Measurements from ENCODE around the gene TCOF1.
A peak's percentile ranks its signal among the peaks of the same experiment; 100 is the strongest.

The TCOF1 gene

DNA sequence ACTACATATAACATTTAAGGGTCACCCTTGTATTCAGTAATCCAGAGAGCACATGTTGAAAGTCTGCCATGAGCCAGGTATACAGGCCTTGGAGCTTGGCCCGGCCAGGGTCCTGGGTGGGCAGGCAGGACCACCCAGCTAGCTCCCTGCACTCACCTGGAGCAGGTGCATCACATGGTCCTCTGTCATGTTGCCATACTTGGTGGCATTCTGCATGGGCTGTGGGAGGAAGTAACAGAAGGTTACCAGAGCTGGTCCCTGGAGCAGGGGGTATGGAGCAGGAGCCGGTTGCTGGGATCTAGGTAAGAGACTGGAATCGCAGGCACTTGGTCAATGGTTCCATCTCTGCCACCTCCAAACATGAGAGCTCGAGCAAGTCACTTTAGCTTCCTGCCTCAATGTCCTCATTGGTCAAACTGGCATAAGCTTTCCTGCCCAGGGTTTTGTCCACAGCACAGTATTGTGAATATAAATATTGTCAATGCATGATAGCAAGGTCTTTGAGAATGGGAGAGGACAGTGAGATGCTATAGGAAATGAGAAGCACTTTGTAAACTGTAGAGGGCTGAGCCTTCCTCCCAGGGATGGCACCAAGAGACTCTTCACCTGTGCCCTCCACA is 48.7 kb downstream of the TCOF1 start:
- TF ChIP-seq, protein P1, sequence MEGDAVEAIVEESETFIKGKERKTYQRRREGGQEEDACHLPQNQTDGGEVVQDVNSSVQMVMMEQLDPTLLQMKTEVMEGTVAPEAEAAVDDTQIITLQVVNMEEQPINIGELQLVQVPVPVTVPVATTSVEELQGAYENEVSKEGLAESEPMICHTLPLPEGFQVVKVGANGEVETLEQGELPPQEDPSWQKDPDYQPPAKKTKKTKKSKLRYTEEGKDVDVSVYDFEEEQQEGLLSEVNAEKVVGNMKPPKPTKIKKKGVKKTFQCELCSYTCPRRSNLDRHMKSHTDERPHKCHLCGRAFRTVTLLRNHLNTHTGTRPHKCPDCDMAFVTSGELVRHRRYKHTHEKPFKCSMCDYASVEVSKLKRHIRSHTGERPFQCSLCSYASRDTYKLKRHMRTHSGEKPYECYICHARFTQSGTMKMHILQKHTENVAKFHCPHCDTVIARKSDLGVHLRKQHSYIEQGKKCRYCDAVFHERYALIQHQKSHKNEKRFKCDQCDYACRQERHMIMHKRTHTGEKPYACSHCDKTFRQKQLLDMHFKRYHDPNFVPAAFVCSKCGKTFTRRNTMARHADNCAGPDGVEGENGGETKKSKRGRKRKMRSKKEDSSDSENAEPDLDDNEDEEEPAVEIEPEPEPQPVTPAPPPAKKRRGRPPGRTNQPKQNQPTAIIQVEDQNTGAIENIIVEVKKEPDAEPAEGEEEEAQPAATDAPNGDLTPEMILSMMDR (IDR thresholded peaks at IDR 0.05; ENCODE audit: control insufficient read depth, insufficient read depth, low read depth, low read length, missing control alignments) = no peak
- no peak for DNase-seq (ENCODE audit: low read depth)
- no peak overlapping the region for H3K4me3 ChIP-seq (ENCODE audit: control insufficient read depth, low read depth, low read length)

DNA sequence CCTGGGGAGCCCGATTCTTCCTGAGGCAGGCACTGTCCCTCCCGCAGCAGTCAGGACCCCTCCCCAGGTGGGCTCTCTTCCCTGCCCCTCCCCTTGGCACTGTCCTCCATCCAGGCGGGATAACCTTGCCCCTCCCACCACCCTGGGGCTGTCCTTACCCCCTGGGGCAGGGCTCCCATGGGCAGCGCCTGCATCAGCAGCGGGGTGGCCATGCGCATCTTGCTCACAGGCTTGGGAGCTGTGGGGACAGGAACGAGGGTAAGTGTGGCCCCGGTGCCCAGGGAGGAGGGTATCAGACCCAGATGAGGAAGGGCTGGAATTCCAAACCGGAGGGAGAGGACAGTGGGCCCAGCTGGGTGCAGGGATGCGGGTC is 49.2 kb downstream of the TCOF1 start:
- DNase-seq (ENCODE audit: low read depth) = no peak
- H3K4me3 ChIP-seq (ENCODE audit: control insufficient read depth, low read depth, low read length) = no peak overlapping the region
- TF ChIP-seq, protein P1 (IDR thresholded peaks at IDR 0.05; ENCODE audit: control insufficient read depth, insufficient read depth, low read depth, low read length, missing control alignments) = no peak

DNA sequence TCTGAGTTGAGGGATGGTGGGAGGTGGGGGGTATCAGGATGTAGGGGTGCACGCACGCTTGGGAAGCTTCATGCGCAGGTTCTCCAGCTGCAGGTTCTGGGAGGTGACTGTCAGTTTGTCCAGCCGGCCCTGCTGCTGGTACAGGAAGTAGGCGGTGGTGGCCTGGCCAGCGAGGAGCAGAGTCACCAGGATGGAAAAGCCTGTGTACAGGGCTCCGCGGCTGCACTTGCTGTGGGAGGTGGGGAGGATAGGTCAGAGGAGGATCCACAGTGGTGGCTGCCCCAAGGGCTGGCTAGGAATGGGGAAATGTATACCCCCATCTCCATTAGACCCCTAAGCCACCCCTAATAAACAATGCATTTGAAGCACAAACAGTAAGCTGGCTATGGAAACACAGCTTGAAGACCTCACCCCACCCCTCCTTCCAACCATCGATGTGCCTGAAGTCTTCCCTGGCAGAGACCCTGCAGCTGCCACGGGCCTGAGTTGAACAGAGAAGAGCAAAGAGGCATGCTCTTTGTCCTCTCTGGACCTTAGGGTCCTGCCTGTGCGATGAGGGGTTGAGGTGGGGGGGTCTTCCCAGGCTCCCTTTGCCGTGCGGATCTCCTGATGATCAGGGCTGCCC is 49.7 kb downstream of the TCOF1 start:
- DNase-seq (ENCODE audit: low read depth) = no peak
- TF ChIP-seq, protein P1 (IDR thresholded peaks at IDR 0.05; ENCODE audit: control insufficient read depth, insufficient read depth, low read depth, low read length, missing control alignments) = no peak
- no peak overlapping the region for H3K4me3 ChIP-seq (ENCODE audit: control insufficient read depth, low read depth, low read length)

DNA sequence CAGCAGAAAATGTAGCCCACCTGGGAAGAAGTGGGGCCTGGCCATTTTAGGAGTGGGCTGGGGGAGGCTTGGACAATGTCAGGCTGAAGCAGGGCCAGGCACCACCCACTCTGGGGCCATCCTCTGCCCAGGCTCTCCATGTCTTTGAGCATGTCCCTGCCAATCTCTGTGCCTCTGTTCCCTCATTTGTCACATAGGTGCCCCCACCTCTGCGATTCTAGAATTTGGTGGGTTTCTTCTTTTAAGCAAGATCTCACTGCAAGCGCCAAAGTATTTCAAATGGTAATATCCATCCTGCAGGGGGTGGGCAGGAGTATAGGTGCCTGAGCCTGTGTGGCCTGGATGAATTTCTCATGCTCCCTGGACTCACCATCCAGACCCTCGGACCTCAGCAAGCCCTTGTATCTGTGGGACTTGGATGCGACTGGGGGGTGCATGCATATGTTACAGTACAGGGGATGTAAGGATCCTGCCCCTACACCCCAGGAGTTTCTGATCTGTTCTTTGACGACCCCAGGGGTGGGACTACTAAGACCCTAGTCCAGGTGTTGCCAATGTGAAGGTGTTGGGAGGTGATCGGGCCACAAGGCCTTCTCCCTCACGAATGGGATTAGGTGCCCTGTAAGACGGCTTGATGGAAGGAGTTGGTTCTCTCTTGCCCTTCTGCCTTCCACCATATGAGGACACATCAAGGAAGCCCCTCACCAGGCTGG is 50.9 kb downstream of the TCOF1 start:
- H3K4me3 ChIP-seq (ENCODE audit: control insufficient read depth, low read depth, low read length) = no peak overlapping the region
- no peak for DNase-seq (ENCODE audit: low read depth)

DNA sequence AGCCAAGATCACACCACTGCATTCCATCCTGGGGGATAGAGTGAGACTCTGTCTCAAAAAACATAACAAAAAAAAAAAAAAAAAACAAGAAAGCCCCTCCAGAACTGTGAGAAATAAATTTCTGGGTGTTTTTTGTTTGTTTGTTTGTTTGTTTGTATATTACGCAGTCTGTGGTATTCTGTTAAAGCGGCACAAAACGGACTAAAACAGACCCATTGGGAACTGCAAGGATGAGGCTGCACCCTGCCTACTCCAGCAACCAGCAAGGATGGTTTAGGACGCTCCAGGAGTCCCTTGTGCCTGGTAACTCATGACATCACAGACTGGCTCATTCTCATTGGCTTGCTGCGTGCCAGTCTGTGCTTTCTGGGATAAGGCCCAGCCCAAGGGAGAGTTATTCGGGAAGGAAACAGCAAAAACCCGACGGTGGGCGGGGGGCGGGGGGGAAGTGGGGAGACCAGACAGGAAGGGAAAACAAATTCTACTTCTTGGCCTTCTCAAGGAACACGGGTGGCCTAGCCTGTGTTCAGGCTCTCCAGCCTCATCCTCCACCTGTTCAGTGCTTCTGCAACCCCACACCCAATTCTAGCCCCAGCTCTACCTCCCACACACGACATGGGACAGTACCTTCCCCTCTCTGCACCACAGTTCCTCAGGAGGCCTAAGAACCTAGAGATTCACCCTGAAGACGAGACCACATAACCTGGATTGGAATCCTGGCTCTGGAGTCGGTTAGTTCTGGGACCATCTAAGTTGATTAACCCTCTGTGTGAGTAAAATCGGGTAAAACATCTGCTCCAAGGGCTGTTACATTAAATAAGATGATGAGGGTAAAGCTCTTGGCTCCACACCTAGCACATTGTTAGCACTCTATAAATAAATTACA is 52.4 kb downstream of the TCOF1 start:
- no peak overlapping the region for H3K4me3 ChIP-seq (ENCODE audit: control insufficient read depth, low read depth, low read length)
- TF ChIP-seq, protein P1 (IDR thresholded peaks at IDR 0.05; ENCODE audit: control insufficient read depth, insufficient read depth, low read depth, low read length, missing control alignments) = no peak
- DNase-seq (ENCODE audit: low read depth) = peak; percentile 52

More for the DNA sequence above, 50.9 kb downstream of the TCOF1 start:
- TF ChIP-seq, protein P1 (IDR thresholded peaks at IDR 0.05; ENCODE audit: control insufficient read depth, insufficient read depth, low read depth, low read length, missing control alignments) = no peak

DNA sequence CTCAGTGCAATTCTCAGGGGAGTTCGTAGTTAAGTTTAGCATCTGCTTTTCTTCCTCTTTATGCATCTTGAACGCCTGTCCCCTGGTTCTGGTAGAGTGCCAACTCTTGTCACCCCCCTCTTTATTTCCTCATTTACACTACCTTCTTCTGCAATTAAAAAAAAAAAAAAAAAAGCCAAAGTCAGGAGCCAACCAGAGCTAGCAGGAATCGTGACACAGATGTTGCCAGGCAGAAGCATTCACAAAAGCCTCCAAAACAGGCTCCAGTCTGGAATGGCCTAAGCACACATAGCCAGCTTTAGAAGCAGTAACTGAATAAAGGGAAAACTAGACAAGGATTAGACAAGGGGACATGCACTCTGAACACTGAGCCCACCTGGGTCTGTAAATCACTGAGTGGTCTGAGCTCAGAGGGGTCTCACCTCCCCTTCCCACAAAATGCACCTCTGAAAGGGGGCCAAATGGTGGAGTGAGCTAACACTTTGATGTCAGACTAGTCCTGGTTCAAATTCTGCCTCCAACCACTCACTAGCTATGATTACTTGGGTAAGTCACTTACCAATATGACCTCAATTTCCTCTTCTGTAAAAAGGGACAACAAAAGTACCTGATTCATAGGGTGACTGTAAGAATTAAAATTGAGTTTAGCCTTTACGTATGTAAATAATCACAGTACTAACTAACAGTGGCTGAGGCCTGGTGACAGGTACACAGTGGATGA is 53.2 kb downstream of the TCOF1 start:
- H3K4me3 ChIP-seq (ENCODE audit: control insufficient read depth, low read depth, low read length) = no peak overlapping the region
- DNase-seq (ENCODE audit: low read depth) = peak; percentile 21
- TF ChIP-seq, protein P1 (IDR thresholded peaks at IDR 0.05; ENCODE audit: control insufficient read depth, insufficient read depth, low read depth, low read length, missing control alignments) = no peak

All from AG09309 (cell line).